NCI-H2107 treated with DMSO at 0.1 percent for 48 hours (cell line): Measurements from ENCODE around the gene EIF5A.
A peak's percentile ranks its signal among the peaks of the same experiment; 100 is the strongest.

Experiments
- DNase-seq: peaks from one replicate; lab custom pipeline; 2025; ENCODE audit not compliant: unreplicated experiment; lab: John Stamatoyannopoulos, UW

EIF5A gene

GRCh38 chr17:7306911-7307685 is at the start of gene EIF5A:
Gene EIF5A (plus strand): TSS chr17:7307628. CDS start chr17:7309636, 2,008 bp downstream.
- peak; percentile 91 for DNase-seq

- DNase-seq, result no peak
These were observed 48.5 kb upstream of the EIF5A start for GRCh38 chr17:7258731-7259554.

GRCh38 chr17:7259555-7259889 is 47.9 kb upstream of the EIF5A start:
- DNase-seq, result no peak

- no peak for DNase-seq
These were observed 47.3 kb upstream of the EIF5A start for GRCh38 chr17:7260151-7260550.

GRCh38 chr17:7260651-7261378 is 46.6 kb upstream of the EIF5A start:
- DNase-seq, result no peak

GRCh38 chr17:7261379-7262191 is 45.8 kb upstream of the EIF5A start:
- DNase-seq, result no peak

- DNase-seq, result peak; percentile 33
These were observed 45.1 kb upstream of the EIF5A start, which contains the start of gene CLDN7 for GRCh38 chr17:7262192-7262934. Gene CLDN7 (minus strand): TSS chr17:7262478. CDS start chr17:7262043, 435 bp downstream.

- DNase-seq, result peak; percentile 10
These were observed 44.3 kb upstream of the EIF5A start for GRCh38 chr17:7262935-7263800.

- no peak for DNase-seq
These were observed 43.7 kb upstream of the EIF5A start for GRCh38 chr17:7263801-7264078.

- DNase-seq, result no peak
These were observed 40.6 kb upstream of the EIF5A start for GRCh38 chr17:7266784-7267183.

- DNase-seq, result no peak
These were observed 28.0 kb upstream of the EIF5A start for GRCh38 chr17:7279448-7279847.

- DNase-seq, result peak; percentile 59
These were observed 26.8 kb upstream of the EIF5A start for GRCh38 chr17:7280519-7281073.

GRCh38 chr17:7281074-7281952 is 26.1 kb upstream of the EIF5A start, which contains the start of gene SLC2A4:
Gene SLC2A4 (plus strand): TSS chr17:7281718. CDS start chr17:7281935, 217 bp downstream.
- no peak for DNase-seq

GRCh38 chr17:7281953-7282751 is 25.3 kb upstream of the EIF5A start:
- DNase-seq, result no peak

- no peak for DNase-seq
These were observed 24.6 kb upstream of the EIF5A start for GRCh38 chr17:7282752-7283321.

- no peak for DNase-seq
These were observed 23.8 kb upstream of the EIF5A start for GRCh38 chr17:7283471-7284216.
